Stimulated activated CD8-positive, alpha-beta memory T cell treated with anti-CD3 and anti-CD28 coated beads, Interleukin-2, amount 100 ng/mL, for 48 hours (primary cell): Measurements from ENCODE around the gene SMG5.
"Not testable (repeated sequence)": the region's sequence is repeated elsewhere in the genome, so short reads cannot be mapped to it uniquely, and the experiment has no call there.

Source experiments
- DNase-seq, 2 donors: peaks; one replicate each; pipeline ENCODE4 v3.0.0-alpha.2; 2020; ENCODE audit warnings: low read depth in 2 of 2

SMG5 gene

DNA sequence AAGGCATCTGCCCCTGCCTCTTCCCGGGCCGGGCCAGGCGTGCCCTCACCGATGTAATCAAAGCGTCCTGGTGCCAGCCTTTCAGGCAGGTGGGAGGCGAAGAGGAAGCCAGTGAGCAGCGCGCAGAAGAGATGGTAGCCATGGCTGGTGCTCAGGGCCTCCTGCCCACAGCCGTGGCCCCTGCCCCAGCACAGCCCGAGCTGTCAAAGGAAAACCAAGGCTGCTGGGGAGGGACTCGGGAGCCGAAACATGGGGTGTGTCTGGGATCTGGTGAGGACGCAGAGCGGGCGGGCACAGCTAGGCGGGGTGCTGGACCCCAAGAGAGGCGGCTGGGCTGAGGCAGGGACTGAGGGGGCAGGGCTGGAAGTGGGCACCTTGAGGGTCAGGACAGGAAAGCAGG, 37.9 kb downstream of the SMG5 start:
- DNase-seq = no peak

DNA sequence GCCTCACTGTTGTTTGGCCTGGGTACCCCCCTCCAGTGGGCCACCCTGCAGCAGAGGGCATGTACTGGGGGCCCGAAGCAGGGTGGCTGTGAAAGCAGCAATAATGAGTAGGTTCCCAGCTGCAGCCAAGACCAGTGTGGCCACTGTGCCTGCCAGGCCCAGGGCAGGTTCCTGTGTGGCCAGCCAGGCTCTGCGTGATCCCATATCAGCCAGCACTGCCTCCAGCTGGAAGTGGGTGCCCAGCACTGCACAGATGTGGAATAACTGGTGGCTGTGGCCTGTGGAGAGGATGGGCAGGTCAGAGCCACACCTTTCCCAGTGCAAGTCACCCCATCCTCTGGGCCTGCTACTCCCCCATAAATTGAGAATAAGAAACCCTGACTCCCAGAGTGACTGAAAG, 38.5 kb downstream of the SMG5 start:
- DNase-seq = no peak

DNA sequence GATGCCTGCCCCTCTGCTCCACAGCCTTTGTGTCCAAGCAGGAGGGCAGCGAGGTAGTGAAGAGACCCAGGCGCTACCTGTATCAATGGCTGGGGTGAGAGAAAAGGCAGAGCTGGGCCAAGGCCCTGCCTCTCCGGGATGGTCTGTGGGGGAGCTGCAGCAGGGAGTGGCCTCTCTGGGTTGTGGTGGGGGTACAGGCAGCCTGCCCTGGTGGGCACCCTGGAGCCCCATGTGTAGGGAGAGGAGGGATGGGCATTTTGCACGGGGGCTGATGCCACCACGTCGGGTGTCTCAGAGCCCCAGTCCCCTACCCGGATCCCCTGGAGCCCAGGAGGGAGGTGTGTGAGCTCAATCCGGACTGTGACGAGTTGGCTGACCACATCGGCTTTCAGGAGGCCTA, 39.9 kb downstream of the SMG5 start:
- no peak for DNase-seq

DNA sequence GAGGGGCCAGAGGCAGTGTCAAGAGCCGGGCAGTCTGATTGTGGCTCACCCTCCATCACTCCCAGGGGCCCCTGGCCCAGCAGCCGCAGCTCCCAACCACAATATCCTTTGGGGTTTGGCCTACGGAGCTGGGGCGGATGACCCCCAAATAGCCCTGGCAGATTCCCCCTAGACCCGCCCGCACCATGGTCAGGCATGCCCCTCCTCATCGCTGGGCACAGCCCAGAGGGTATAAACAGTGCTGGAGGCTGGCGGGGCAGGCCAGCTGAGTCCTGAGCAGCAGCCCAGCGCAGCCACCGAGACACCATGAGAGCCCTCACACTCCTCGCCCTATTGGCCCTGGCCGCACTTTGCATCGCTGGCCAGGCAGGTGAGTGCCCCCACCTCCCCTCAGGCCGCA, 40.7 kb downstream of the SMG5 start, which contains the start of gene BGLAP:
BGLAP (plus strand) TSS at position 259 of the 400 bp plus-strand sequence; CDS start at position 307, 48 bp downstream.
- DNase-seq = no peak

DNA sequence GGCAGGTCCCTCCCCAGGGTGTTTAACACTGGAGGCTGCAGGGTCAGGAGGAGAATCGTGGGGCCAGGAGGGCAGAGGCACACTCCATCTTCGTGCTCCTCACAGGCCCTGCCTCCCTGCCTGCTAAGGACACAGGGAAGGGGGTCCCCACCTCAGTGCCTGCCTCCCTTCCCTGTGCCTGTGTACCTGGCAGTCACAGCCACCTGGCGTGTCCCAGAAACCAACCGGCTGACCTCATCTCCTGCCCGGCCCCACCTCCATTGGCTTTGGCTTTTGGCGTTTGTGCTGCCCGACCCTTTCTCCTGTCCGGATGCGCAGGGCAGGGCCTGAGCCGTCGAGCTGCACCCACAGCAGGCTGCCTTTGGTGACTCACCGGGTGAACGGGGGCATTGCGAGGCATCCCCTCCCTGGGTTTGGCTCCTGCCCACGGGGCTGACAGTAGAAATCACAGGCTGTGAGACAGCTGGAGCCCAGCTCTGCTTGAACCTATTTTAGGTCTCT, 41.3 kb downstream of the SMG5 start:
- no peak for DNase-seq

DNA sequence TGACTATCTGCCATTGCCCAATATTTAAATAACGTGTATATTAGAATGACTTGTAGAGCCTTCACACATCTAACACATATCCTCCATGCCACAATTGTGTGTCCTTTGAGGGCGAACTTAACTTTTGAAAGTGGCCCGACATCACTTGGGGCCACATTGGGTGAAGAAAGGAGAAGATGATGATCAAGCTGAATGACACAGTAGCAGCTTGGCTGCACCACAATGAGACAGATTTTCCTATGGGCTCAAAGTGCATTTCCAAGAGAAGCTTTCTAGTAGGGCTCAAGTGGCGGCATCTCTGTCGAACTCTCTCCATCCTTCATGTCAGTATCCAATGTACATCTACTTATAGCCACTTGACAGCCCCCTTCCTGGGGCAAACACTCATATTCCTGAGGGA, 44.4 kb downstream of the SMG5 start:
- no peak for DNase-seq

DNA sequence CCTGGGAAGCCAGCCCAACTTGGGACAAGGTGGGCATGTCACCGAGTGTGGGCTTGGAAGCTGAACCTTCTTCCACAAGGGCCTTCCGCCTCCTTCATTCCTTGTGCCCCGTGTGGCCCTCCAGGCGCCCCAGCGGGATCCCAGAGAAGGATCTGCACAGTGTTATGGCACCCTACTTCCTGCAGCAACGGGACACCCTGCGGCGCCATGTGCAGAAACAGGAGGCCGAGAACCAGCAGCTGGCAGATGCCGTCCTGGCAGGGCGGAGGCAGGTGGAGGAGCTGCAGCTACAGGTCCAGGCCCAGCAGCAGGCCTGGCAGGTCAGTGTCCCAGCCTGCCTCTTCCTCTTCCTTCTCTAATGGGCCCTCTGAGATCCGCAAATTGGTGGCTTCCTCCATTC, 46.5 kb downstream of the SMG5 start:
- DNase-seq = no peak

DNA sequence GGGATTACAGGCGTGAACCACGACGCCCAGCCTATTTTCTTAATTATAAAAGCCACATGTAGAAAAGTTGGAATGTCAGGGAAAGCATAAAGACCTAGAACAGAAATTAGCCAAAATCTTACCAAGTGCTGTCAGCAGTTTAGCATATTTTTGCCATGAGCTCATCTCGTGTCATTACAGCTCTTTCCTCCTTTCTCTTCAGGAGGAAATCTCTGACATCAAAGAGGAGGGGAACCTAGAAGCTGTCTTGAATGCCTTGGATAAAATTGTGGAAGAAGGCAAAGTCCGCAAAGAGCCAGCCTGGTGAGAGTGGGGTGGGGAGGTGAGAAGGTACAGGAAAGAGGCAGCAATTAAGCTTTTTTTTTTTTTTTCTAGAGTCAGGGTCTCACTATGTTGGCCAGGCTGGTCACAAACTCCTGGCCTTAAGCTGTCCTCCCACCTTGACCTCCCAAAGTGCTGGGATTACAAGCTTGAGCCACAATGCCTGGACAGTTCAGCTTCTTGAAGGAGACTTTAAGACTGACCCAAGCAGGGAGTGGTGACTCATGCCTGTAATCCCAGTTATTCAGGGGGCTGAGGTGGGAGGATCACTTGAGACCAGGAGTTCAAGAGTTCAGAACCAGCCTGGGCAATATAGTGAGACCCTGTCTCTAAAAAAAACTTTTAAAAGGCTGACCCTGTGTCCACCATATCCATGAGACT, 49.0 kb downstream of the SMG5 start:
- no peak for DNase-seq

DNA sequence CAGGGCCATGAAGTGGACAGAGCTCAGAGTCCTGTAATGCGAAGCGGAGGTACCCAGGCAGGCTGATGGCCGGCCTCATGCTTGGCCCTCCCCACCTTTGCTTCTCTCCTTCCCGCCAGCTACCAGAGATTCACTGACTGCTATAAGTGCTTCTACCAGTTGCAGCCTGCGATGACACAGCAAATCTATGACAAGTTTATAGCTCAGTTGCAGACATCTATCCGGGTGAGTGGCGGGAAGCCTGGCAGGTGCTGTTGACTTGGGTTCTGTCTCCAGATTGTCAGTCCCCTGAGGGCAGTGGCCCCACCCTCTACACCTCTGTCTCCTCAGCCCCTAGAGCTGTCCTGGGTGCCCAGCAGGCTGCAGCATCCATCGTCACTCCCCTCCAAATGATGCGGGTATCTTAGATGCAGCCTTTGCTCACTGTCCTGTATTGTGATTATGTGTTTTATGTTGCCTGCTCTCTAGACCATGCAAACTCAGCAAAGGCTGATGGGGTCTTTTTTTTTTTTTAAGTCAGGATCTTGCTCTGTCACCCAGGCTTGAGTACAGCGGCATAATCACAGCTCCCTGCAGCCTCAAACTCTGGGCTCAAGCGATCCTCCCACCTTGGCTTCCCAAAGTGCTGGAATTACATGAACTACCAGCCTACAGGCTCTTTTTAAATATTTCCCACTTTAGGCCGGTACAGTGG, 50.3 kb downstream of the SMG5 start:
- DNase-seq = no peak

DNA sequence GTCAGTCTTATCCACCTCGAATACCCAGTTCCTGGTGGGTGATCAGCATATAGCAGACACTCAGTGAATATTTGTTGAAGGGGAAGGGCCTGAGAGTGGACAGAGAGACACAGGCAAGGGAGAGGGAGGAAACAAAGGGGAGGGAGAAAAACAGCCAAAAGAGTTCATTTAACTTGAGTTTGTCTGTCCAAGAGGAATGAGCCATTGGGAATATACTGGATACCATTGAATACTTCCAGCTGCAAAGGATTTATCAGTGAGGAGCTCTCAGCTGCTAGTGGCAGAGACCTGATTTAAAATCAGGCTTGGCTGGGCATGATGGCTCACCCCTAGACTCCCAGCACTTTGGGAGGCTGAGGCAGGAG, 52.2 kb downstream of the SMG5 start:
- no peak for DNase-seq

DNA sequence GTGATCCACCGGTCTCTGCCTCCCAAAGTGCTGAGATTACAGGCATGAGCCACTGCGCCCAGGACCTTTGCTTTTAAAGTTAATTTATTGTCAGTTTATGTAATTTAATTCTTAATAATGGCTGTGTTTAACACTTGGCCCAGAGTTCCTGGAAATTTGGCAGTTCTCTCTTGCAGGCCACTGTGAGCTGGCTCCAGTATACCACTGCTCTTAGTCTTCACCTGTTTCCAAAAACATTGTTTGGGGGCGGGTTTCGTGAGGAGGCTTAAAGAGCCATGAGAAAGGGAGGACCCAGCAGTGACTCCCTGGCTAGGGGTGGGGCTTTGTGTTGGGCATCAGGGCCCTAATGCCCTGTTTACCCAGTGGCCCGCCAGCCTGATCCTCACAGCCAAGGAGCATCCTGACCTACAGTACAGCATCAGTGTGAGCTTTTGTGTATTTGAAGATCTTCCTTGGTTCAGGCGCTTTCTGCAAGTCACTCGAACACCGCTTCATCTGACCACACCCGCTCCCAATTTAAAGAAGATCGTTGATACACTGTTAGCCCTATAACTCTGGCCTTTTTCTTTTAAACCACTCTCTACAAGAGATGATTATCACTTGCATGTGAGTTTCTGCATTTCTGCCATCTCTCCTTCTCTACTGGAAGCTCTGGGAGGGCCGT, 52.7 kb downstream of the SMG5 start:
- no peak for DNase-seq

DNA sequence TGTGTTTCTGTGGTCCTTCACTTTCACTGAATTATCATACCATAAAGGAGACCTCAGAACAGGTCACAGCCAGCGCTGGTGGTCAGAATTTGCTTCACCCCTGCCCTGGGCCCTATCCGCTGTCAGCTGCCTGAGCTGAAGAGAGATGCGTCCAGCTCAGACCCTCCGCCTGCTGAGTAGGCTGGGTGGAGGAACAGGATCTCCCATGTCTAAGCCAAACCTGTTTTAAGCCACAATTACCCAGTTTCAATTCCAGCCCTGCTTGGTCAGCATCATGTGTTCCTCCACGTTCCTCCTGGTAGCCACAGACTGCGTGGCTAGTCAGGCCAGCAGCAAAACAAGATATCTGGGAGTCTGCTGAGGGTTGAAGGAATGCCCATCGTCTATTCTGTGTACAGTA, 54.1 kb downstream of the SMG5 start:
- no peak for DNase-seq

DNA sequence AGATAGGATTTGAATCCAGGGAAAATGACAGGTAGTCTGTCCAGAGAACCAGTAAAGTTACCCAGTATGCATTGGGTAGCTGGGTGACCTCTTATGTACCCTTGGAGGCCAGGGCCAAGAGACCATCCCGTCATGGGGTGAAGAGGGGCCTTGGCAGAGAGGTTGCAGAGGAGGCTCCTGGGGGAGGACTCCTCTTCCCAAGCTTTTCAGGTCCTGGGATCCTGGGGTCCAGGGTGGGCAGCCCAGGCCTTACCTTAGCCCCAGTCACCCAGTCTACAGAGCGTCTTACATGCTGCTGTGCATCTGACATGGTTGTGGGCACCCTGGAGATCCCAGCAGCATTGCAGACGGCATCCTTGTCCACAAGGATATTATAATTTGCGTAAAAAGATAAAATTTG, 55.8 kb downstream of the SMG5 start:
- DNase-seq = no peak

DNA sequence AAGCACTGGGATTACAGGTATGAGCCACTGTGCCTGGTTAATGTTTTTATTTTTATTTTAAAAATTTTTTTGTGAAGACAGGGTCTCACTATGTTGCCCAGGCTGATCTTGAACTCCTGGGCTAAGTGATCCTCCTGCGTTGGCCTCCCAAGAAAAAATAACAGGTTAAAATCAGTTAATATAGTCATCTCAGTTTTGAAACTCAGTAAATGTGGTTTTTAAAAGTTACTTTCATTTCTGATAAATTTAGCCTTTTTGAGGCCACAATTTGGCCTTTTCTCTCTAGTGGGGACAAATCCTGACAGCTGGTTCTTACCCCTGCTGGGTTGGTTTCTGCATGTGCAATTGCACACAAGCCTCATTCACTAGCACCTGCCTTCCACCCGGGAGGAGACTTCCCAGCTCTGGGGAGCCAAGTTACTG, 56.5 kb downstream of the SMG5 start:
- DNase-seq = no peak

DNA sequence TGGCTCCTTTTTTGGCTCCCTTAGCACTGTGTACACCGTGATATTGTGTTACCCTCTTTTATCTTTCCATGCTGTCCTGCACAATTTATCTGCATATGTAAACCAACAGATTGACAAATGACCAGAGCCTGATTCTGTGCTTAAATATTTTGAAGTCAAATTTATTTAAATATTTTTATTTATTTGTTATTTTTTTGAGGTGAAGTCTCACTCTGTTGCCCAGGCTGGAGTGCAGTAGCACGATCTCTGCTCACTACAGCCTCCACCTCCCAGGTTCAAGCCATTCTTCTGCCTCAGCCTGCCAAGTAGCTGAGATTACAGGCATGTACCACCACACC, 57.0 kb downstream of the SMG5 start:
- DNase-seq = no peak

DNA sequence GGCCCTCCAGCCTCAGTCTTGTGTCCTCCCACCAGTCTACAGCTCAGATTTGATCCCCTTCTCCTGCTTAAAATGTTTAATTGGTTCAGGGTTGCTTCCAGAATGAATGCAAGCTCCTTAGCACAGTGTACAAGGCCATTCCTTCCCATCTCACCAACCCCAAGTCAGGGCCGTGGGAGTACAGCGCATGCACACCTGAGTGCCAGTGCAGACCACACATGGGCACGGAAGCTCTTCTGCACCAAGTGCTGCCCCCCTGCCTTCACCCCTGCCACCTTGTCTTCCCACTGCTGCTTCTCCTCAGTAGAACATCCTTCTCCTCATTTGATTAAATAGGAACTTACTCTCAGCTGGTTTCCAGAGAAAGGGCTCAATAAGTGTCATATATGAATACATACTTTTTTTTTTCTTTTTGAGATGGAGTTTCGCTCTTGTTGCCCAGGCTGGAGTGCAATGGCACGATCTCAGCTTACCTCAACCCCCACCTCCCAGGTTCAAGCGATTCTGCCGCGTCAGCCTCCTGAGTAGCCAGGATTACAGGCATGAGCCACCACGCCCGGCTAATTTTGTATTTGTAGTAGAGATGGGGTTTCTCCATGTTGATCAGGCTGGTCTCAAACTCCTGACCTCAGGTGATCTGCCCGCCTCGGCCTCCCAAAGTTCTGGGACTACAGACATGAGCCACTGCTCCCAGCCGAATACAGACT, 60.5 kb downstream of the SMG5 start:
- no peak for DNase-seq

DNA sequence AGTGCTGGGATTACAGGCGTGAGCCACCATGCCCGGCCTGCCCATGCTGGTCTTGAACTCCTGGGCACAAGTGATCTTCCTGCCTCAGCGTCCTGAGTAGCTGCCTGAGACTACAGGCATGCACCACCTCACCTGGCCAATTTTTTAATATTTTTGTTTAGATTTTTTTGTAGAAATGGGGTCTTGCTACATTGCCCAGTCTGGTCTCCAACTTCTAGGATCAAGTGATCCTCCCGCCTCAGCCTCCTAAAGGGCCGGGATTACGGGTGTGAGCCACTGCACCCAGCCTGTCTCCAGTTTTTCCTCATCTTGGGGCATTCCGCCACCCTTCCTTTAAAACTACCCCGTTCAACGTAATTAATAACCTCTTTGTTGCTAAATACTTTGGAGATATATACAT, 62.4 kb downstream of the SMG5 start:
- DNase-seq = no peak

DNA sequence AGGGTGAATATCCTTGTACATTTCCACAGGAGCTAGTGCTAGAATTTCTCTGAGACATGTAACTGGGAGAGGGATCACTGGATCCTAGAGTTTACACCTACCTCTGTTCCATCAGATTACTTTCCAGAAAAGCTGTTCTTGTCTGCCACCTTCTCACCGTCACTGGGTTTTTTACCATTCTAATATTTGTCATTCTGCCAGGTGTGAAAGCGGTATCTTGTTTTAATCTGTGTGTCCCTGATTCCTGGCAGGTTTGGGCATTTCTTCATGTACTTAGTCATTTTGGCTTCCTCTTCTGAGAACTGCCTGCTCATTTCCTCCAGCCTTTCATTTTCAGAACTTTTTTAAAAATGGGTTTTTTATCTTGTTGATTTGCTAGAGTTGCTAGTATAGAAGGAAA, 64.8 kb downstream of the SMG5 start:
- no peak for DNase-seq

DNA sequence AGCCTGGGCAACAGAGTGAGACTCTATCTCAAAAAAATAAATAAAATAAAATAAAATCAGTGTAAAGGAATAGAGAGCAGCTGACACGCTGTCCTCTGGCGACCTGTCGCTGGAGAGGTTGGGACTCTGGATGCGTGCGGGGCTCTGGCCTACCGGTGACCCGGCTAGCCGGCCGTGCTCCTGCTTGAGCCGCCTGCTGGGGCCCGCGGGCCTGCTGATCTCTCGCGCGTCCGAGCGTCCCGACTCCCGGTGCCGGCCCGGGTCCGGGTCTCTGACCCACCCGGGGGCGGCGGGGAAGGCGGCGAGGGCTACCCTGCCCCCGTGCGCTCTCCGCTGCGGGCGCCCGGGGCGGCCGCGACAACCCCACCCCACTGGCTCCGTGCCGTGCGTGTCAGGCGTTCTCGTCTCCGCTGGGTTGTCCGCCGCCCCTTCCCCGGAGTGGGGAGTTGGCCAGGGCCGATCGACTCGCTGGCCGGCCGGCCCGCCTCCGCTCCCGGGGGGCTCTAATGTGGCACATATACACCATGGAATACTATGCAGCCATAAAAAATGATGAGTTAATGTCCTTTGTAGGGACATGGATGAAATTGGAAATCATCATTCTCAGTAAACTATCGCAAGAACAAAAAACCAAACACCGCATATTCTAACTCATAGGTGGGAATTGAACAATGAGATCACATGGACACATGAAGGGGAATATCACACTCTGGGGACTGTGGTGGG, 66.1 kb downstream of the SMG5 start:
- not testable (repeated sequence) for DNase-seq

DNA sequence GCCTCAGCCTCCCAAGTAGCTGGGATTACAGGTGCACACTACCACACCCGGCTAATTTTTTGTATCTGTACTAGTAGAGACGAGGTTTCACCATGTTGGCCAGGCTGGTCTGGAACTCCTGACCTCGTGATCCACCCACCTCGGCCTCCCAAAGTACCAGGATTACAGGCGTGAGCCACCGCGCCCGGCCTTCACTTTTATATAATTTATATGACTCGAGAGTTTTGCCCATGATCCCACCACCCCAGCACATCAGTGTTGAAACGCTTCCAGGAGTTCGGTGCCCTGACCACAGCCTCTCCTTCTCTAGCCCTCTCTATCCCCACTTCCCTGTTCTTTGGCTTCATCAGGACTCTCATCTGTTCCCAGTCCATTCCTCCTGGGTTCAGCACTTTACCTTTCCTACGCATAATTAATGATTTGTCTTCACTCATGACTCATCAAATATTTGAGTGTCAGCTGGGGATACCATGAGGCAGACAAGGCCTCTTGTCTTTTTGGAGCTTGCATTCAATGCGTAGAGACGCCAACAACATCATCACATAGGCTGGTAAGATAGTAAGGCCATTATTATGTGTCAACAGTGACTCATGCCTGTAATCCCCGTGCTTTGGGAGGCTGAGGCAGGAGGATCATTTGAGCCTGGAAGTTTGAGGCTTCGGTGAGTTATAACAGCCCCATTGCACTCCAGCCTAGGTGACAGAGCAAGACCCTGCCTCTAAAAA, 68.4 kb downstream of the SMG5 start:
- DNase-seq = no peak

DNA sequence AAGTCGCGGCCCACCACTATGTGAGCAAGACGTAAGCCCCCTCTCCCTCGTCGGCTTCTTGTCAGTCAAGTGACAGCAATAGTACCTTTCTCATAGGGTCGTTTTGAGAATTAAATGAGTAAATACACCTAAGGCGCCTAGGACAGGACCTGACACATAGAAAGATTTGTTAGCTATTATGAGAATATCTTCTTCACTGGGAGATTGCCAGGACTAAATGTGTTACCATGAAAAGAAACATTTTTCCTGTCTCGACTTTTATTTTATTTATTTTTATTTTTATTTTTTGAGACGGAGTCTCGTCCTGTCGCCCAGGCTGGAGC, 69.0 kb downstream of the SMG5 start:
- DNase-seq = no peak
